ENCODE measurements around the gene FXN.
"Not testable (repeated sequence)": the region's sequence is repeated elsewhere in the genome, so short reads cannot be mapped to it uniquely, and the experiment has no call there.

FXN gene

DNA sequence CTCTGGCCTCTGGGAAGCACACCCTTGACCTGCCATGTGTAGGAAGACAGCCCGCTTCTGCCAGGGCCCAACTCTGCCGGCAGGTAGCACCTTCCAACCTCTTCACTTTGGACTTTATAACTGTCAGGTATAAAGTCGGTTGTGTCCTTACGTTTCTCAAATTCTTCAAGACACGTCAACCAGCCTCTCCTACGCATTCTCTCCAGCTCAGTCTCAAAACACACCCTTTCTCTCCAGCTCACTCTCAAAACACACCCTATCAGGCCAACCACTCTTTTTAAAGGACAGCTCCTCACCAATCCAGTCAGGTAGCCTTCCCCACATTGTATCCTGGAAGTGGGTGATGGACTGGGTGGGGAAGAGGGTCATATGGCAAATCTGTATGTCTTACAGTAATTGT, 13.5 kb downstream of the FXN start:
- H3K9me3 ChIP-seq (ENCODE audit: severe bottlenecking): no peaks in the 10 kb centered on the region
- TF ChIP-seq, protein P1, sequence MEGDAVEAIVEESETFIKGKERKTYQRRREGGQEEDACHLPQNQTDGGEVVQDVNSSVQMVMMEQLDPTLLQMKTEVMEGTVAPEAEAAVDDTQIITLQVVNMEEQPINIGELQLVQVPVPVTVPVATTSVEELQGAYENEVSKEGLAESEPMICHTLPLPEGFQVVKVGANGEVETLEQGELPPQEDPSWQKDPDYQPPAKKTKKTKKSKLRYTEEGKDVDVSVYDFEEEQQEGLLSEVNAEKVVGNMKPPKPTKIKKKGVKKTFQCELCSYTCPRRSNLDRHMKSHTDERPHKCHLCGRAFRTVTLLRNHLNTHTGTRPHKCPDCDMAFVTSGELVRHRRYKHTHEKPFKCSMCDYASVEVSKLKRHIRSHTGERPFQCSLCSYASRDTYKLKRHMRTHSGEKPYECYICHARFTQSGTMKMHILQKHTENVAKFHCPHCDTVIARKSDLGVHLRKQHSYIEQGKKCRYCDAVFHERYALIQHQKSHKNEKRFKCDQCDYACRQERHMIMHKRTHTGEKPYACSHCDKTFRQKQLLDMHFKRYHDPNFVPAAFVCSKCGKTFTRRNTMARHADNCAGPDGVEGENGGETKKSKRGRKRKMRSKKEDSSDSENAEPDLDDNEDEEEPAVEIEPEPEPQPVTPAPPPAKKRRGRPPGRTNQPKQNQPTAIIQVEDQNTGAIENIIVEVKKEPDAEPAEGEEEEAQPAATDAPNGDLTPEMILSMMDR (IDR thresholded peaks at IDR 0.05; ENCODE audit: low read depth, low read length): no peak
- no peak overlapping the region for H3K27ac ChIP-seq
- H3K4me3 ChIP-seq (ENCODE audit: low read depth, low read length): no peak overlapping the region
- DNase-seq: no peak
- peaks cover 13% of the 10 kb centered on the region for H3K36me3 ChIP-seq
- H3K27me3 ChIP-seq (ENCODE audit: insufficient read depth, low read depth, severe bottlenecking): no peaks in the 10 kb centered on the region

DNA sequence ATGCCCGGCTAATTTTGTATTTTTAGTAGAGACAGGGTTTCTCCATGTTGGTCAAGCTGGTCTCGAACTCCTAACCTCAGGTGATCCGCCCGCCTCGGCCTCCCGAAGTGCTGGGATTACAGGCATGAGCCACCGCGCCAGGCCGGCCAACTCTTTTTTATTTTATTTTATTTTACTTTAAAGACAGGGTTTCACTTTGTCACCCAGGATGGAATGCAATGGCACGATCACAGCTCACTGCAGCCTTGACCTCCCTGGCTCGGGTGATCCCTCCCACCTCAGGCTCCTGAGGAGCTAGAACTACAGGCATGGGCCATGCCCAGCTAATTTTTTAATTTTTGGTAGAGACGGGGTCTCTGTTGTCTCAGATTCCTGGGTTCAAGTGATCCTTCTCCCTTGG, 15.4 kb downstream of the FXN start:
- DNase-seq; H3K4me3 ChIP-seq (ENCODE audit: low read depth, low read length); H3K9me3 ChIP-seq (ENCODE audit: severe bottlenecking); H3K27ac ChIP-seq; H3K27me3 ChIP-seq (ENCODE audit: insufficient read depth, low read depth, severe bottlenecking): not testable (repeated sequence)
- peaks cover 20% of the 10 kb centered on the region for H3K36me3 ChIP-seq

DNA sequence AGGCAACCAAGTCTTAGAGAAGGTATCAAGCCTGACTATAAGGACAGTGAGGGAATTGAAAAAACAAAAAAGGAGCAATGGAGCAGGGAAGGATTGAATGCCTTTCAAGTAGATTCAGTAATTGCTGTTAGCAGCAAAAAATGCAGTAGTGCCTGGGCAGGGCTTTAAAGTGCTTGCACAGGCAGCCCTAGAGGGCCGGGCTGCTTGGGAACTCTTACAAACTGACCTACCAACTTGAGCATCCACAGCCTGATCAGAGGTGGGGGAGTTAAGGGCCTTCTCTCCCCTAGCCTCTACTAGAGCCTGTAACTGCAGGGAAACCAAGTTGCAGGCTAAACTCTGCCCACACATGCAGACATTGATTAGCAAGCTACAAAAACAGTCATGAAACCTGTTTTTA, 19.4 kb downstream of the FXN start:
- DNase-seq: no peak
- Histone ChIP-seq H3K9me3 (ENCODE audit: severe bottlenecking) (no peaks in the 10 kb centered on the region), H3K27me3 (ENCODE audit: insufficient read depth, low read depth, severe bottlenecking) (no peaks in the 10 kb centered on the region), H3K4me3 (ENCODE audit: low read depth, low read length) (no peak overlapping the region), H3K36me3 (peaks cover 21% of the 10 kb centered on the region), H3K27ac (no peak overlapping the region)
- TF ChIP-seq, protein P1 (IDR thresholded peaks at IDR 0.05; ENCODE audit: low read depth, low read length): no peak

DNA sequence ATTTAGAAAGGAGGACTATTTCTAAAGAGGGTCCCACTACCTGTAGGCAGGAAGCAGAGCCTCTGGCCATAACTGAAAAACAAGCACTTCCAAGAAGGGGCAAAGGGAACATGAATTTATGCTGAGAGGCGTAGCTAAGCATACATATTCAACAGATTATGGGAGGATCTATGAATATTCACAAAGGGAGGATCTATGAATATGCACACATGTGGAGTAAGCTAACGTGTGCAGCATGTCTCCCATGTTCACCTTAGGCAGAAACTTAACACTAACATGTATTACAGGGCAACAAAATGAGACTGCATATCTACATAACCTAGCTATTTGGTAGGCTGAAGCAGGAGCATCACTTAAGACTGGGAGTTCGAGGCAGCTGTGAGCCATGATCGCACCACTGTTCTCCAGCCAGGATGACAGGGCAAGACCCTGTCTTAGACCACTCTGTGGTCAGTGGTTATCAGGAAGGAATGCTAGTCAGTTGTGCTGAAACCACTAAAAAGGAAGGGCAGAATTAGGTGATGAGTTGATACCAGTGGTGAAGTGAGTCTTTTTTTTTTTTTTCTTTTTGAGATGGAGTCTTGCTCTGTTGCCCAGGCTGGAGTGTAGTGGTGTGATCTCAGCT, 20.8 kb downstream of the FXN start:
- TF ChIP-seq, protein P1 (IDR thresholded peaks at IDR 0.05; ENCODE audit: low read depth, low read length): no peak
- no peaks in the 10 kb centered on the region for H3K27me3 ChIP-seq (ENCODE audit: insufficient read depth, low read depth, severe bottlenecking)
- no peak overlapping the region for H3K4me3 ChIP-seq (ENCODE audit: low read depth, low read length)
- H3K27ac ChIP-seq: no peak overlapping the region
- H3K9me3 ChIP-seq (ENCODE audit: severe bottlenecking): no peaks in the 10 kb centered on the region
- no peak for DNase-seq
- peaks cover 21% of the 10 kb centered on the region for H3K36me3 ChIP-seq

DNA sequence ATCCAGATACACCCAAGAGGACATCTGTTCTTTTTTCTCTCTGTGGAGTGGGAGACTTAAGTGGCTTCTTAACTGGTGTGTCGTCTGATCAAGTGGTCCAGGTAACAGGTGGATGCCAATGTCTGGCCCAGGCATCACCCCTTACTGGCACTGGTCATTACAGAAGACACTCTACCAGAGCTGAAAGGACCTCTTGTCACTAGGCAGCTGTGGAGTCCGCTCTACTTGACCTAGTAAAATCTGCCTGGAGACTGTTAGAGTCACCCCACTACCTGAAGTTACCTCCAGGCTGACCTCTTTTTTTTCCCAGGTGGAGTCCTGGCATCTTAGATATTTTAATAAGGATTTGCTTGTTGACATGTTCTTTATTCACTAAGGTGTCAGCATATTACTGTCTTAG, 22.5 kb downstream of the FXN start:
- no peak for DNase-seq

DNA sequence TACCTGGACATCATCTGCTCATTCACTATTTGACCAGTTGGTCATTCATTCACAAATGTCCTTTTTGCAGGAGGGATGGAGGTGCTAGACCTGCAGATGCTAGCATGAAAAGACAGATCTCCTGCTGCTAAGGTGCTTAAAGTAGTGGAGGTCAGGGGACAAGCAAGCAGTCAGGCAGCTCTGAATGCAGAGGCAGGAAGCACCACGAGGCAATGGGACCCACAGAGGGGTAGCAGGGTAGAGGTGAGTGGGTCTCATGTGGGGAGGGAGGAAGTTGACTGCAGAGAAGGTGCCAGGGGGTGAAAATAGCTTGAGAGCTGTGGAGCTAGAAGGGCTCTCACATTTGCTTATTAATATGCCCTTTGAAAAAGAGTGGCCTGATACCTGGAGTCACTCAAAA, 25.2 kb downstream of the FXN start:
- H3K27ac ChIP-seq: no peak overlapping the region
- no peaks in the 10 kb centered on the region for H3K27me3 ChIP-seq (ENCODE audit: insufficient read depth, low read depth, severe bottlenecking)
- no peaks in the 10 kb centered on the region for H3K9me3 ChIP-seq (ENCODE audit: severe bottlenecking)
- no peak for DNase-seq
- TF ChIP-seq, protein P1 (IDR thresholded peaks at IDR 0.05; ENCODE audit: low read depth, low read length): no peak
- no peak overlapping the region for H3K4me3 ChIP-seq (ENCODE audit: low read depth, low read length)
- H3K36me3 ChIP-seq: peaks cover 13% of the 10 kb centered on the region

More for the DNA sequence above, 22.5 kb downstream of the FXN start:
- TF ChIP-seq, protein P1 (IDR thresholded peaks at IDR 0.05; ENCODE audit: low read depth, low read length): no peak
- H3K36me3 ChIP-seq: peaks cover 21% of the 10 kb centered on the region
- no peak overlapping the region for H3K27ac ChIP-seq
- H3K27me3 ChIP-seq (ENCODE audit: insufficient read depth, low read depth, severe bottlenecking): no peaks in the 10 kb centered on the region
- no peak overlapping the region for H3K4me3 ChIP-seq (ENCODE audit: low read depth, low read length)
- no peaks in the 10 kb centered on the region for H3K9me3 ChIP-seq (ENCODE audit: severe bottlenecking)
